Natural killer cell (primary cell): ENCODE data around the gene GBE1. TPM values are rescaled to one million over a fixed set of nuclear protein-coding genes. Genes with fewer than 3 reads are reported as not detected.

Source experiments
- ATAC-seq, 3 donors: fragments of 150-1000 bp in 2 of 3; fragments of 200-7000 bp in 1 of 3; cut with Tn5 transposase; 1 replicate in 1 of 3; 2 replicates in 2 of 3; pipeline ENCODE4 v1.10.0; 2021; ENCODE audit warnings: mild to moderate bottlenecking in 2 of 3, moderate library complexity in 2 of 3
- DNase-seq, 2 donors: peaks; one replicate each; pipeline versions ENCODE4 v3.0.0 to v3.0.0-alpha.2; 2013 to 2021; ENCODE audit warnings: mixed read lengths in 1 of 2
- H3K27ac ChIP-seq: one replicate; pipeline ENCODE4 v1.5.1; 2013; ENCODE audit warnings: mild to moderate bottlenecking, low read length
- H3K27me3 ChIP-seq: one replicate; pipeline ENCODE4 v1.6.1; 2013; ENCODE audit warnings: low read length; ENCODE audit not compliant: control insufficient read depth, insufficient read depth
- H3K36me3 ChIP-seq: one replicate; pipeline ENCODE4 v1.6.1; 2013; ENCODE audit warnings: low read length; ENCODE audit not compliant: control insufficient read depth, insufficient read depth
- H3K4me1 ChIP-seq: one replicate; pipeline ENCODE4 v1.6.1; 2013; ENCODE audit warnings: low read length; ENCODE audit not compliant: control insufficient read depth, insufficient read depth
- H3K4me3 ChIP-seq: one replicate; pipeline ENCODE4 v1.5.1; 2013; ENCODE audit warnings: low read length
- H3K9me3 ChIP-seq: one replicate; pipeline ENCODE4 v1.6.1; 2013; ENCODE audit warnings: low read length; ENCODE audit not compliant: control insufficient read depth, insufficient read depth
- H3K27ac Mint-ChIP-seq, 2 donors: one replicate each; pipeline ENCODE4 v1.8.0; 2022; ENCODE audit warnings: mild to moderate bottlenecking in 2 of 2, mixed read lengths in 2 of 2, moderate library complexity in 1 of 2
- H3K27me3 Mint-ChIP-seq, 2 donors: one replicate each; pipeline ENCODE4 v1.8.0; 2022; ENCODE audit warnings: low read depth in 2 of 2, mixed read lengths in 2 of 2
- H3K36me3 Mint-ChIP-seq: one replicate; pipeline ENCODE4 v1.8.0; 2022; ENCODE audit warnings: mixed read lengths
- H3K4me1 Mint-ChIP-seq, 2 donors: one replicate each; pipeline ENCODE4 v1.8.0; 2022; ENCODE audit warnings: mixed read lengths in 2 of 2
- H3K4me3 Mint-ChIP-seq: one replicate; pipeline ENCODE4 v1.8.0; 2022; ENCODE audit warnings: mild to moderate bottlenecking, moderate library complexity, mixed read lengths
- H3K9me3 Mint-ChIP-seq, 2 donors: one replicate each; pipeline ENCODE4 v1.8.0; 2022; ENCODE audit warnings: mixed read lengths in 2 of 2
- WGBS: methylation state at CpG from one replicate; pipeline ENCODE4 v1.1.7; 2013; ENCODE audit warnings: missing lambda C conversion rate; ENCODE audit not compliant: insufficient coverage; 5-methylcytosine and 5-hydroxymethylcytosine counted together
- intact Hi-C: fragments of 100-400 bp; cut with micrococcal nuclease; formaldehyde crosslinking; loops from one replicate; pipeline ENCODE4 v1.14.2; 2022
- total RNA-seq, 4 donors: library from RNA; stranded (reverse); fragments of 120-200 nt in 1 of 4; gene quantifications; one replicate each; pipeline versions ENCODE4 v1.2.3 to v1.2.4, GENCODE V29; 2013 to 2022
- TF ChIP-seq, protein P1 (sequence below): fragments of 200-600 bp; IDR thresholded peaks from one replicate; pipeline ENCODE4 v1.8.0; 2022; ENCODE audit warnings: antibody characterized with exemption

The GBE1 gene
- total RNA-seq, 3 donors from 2014 or later (not counting 1 experiment from before 2014, with no cell fraction given), result 8.8 to 11.8 (median 9.7) TPM

DNA sequence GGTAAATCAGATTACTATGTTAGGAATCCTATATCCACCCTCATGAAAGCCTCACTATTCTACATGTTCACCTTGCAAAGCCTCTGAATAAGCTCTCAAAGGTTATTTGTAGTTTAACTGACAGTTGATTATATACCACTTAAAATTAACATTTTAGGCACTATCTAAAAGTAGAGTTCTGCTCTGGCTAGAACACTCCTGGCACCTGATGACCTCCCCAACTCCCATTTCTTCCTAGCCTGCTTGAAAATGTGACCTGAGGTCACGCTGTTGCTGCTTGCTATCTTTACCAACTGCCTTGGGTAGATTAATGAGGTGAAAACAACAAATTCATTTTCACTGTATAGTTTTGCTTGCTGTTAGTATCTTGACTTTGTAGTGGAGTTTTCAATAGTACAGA lies 220.7 kb downstream of the GBE1 start:
- intact Hi-C loops, result no loop called here
- Mint-ChIP-seq H3K4me3 (no peak overlapping the region), H3K9me3 (no peaks in the 10 kb centered on the region), H3K36me3 (no peaks in the 10 kb centered on the region), H3K27me3 (no peaks in the 10 kb centered on the region), H3K4me1 (no peaks in the 10 kb centered on the region), H3K27ac (no peak overlapping the region)
- Histone ChIP-seq H3K27me3 (no peaks in the 10 kb centered on the region), H3K27ac (no peak overlapping the region), H3K4me3 (no peak overlapping the region), H3K9me3 (no peaks in the 10 kb centered on the region), H3K36me3 (no peaks in the 10 kb centered on the region), H3K4me1 (no peaks in the 10 kb centered on the region)
- TF ChIP-seq, protein P1, sequence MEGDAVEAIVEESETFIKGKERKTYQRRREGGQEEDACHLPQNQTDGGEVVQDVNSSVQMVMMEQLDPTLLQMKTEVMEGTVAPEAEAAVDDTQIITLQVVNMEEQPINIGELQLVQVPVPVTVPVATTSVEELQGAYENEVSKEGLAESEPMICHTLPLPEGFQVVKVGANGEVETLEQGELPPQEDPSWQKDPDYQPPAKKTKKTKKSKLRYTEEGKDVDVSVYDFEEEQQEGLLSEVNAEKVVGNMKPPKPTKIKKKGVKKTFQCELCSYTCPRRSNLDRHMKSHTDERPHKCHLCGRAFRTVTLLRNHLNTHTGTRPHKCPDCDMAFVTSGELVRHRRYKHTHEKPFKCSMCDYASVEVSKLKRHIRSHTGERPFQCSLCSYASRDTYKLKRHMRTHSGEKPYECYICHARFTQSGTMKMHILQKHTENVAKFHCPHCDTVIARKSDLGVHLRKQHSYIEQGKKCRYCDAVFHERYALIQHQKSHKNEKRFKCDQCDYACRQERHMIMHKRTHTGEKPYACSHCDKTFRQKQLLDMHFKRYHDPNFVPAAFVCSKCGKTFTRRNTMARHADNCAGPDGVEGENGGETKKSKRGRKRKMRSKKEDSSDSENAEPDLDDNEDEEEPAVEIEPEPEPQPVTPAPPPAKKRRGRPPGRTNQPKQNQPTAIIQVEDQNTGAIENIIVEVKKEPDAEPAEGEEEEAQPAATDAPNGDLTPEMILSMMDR, result no peak
- WGBS, result 100% methylated on average over 1 of the region's 1 CpG
- ATAC-seq (no peak), DNase-seq (no peak)

DNA sequence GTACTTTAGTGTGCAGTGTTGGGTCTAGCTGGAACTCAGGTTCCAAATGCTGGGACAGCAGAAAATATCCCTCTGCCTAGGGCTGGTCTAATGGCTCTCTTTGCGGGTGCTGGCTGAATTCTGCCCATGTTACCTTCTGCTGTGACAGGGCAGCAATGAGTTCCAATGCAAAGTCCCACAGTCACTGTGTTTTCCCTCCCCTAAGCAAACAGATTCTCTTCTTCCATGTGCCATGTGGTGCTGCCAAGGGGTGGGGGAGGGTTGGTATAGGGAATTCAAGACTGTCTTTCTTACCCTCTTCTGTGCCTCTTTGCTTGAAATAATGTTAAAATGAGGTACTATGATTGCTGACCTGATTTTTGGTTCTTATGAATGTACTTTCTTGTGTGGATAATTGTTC lies 229.6 kb downstream of the GBE1 start:
- no peak overlapping the region for H3K27ac ChIP-seq
- Mint-ChIP-seq H3K9me3 (peaks cover 4 to 11% of the 10 kb centered on the region in 2 donors), H3K27me3 (no peaks in the 10 kb centered on the region), H3K4me3 (no peak overlapping the region), H3K4me1 (no peaks in the 10 kb centered on the region), H3K27ac (no peak overlapping the region), H3K36me3 (peaks cover 36% of the 10 kb centered on the region)
- H3K4me3 ChIP-seq, result no peak overlapping the region
- no peaks in the 10 kb centered on the region for H3K27me3 ChIP-seq
- no peak for ATAC-seq
- TF ChIP-seq, protein P1, result no peak
- H3K36me3 ChIP-seq, result peaks cover 4% of the 10 kb centered on the region
- H3K9me3 ChIP-seq, result peaks cover 4% of the 10 kb centered on the region
- DNase-seq, result no peak
- H3K4me1 ChIP-seq, result no peaks in the 10 kb centered on the region
- WGBS, result 95% methylated on average over 1 of the region's 1 CpG
- intact Hi-C loops, result no loop called here

DNA sequence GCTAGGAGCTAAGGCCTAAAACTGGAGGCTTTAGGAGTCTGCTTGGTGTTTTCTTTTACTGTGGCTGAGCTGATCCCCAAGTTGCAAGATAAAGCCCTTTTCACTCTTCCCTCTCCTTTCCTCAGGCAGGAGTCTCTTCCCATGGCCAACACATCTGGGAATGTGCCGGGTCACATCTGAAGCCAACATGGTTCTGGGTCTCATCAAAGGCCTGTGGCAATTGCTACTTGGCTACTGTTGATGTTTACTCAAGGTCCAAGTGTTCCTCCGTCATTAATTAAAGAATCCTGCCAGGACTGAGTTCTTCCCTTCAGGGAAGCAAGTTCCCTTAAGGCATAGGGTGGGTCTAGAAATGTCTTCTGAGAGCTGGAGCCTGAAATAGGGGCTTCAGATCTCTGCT lies 230.2 kb downstream of the GBE1 start:
- Histone ChIP-seq H3K4me3 (no peak overlapping the region), H3K4me1 (no peaks in the 10 kb centered on the region), H3K36me3 (peaks cover 4% of the 10 kb centered on the region), H3K27ac (no peak overlapping the region), H3K9me3 (peaks cover 4% of the 10 kb centered on the region), H3K27me3 (no peaks in the 10 kb centered on the region)
- H3K4me1 Mint-ChIP-seq, result no peaks in the 10 kb centered on the region
- peaks cover 37% of the 10 kb centered on the region for H3K36me3 Mint-ChIP-seq
- H3K27ac Mint-ChIP-seq, result no peak overlapping the region
- TF ChIP-seq, protein P1, result no peak
- H3K9me3 Mint-ChIP-seq, result peaks cover 4 to 11% of the 10 kb centered on the region in 2 donors
- no peak for DNase-seq
- no peak for ATAC-seq
- 98% methylated on average over 2 of the region's 2 CpGs for WGBS
- H3K4me3 Mint-ChIP-seq, result no peak overlapping the region
- intact Hi-C loops, result no loop called here
- no peaks in the 10 kb centered on the region for H3K27me3 Mint-ChIP-seq

DNA sequence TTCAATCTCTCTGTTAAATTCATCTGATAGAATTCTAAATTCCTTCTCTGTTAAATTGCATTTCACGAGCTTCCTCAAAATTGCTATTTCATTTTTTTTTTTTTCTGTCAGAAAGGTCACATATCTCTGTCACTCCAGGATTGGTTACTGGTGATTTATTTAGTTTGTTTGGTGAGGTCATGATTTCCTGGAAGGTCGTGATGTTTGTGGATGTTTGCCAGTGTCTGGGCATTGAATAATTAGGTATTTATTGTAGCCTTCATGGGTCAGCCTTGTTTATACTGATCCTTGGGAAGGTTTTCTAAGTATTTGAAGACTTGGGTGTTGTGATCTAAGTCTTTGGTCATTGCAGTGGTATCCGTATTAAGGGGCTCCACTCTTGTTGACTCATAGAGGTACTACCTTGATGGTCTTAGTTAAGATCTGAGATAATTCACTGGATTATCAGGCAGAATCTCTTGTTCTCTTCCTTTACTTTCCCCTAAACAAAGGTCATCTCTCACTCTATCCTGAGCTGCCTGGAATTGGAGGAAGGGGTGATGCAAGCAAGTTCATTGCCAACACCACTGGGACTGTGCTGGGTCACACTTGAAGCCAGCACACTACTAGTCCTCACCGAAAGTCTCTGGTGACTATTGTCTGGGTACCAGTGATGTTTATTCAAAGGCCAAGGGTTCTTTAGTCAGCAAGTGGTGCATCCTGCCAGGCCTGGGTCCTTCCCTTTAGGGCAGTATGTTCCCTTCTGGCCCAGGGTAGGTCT lies 231.1 kb downstream of the GBE1 start:
- no peak overlapping the region for H3K27ac Mint-ChIP-seq
- no peak for ATAC-seq
- H3K36me3 Mint-ChIP-seq, result peaks cover 42% of the 10 kb centered on the region
- no peak overlapping the region for H3K27ac ChIP-seq
- no peak overlapping the region for H3K4me3 ChIP-seq
- intact Hi-C loops, result no loop called here
- TF ChIP-seq, protein P1, result no peak
- H3K4me1 Mint-ChIP-seq, result no peaks in the 10 kb centered on the region
- no peak overlapping the region for H3K4me3 Mint-ChIP-seq
- no peaks in the 10 kb centered on the region for H3K4me1 ChIP-seq
- peaks cover 8 to 16% of the 10 kb centered on the region in 2 donors for H3K9me3 Mint-ChIP-seq
- peaks cover 4% of the 10 kb centered on the region for H3K9me3 ChIP-seq
- no peaks in the 10 kb centered on the region for H3K27me3 Mint-ChIP-seq
- peaks cover 4% of the 10 kb centered on the region for H3K36me3 ChIP-seq
- 96% methylated on average over 4 of the region's 4 CpGs for WGBS
- no peak for DNase-seq
- H3K27me3 ChIP-seq, result no peaks in the 10 kb centered on the region
